ENCODE data around the gene SUPT3H. TPM values are rescaled to one million over a fixed set of nuclear protein-coding genes. Genes with fewer than 3 reads are reported as not detected.

SUPT3H gene
- total and polyA plus RNA-seq, 2 of the 8 experiments (the other 6 are each of a cell fraction or from before 2014, with no cell fraction given) = 18.8 to 23.0 TPM

GRCh38 chr6:45132658-45133294, 245.0 kb downstream of the SUPT3H start:
- no peak for DNase-seq (ENCODE audit: low read depth in 1 of 2, low spot score in 2 of 2)
- no peak overlapping the region for H3K4me2 ChIP-seq (ENCODE audit: insufficient read depth in 1 of 2, low read depth in 2 of 2, low read length in 2 of 2)
- H3K4me3 ChIP-seq (ENCODE audit: extremely low read depth in 1 of 4, insufficient read depth in 2 of 4, low read depth in 3 of 4, low read length in 4 of 4) = no peak overlapping the region
- H3K27ac ChIP-seq (ENCODE audit: low read depth, low read length) = no peak overlapping the region
- no peak overlapping the region for H2BK5ac ChIP-seq (ENCODE audit: low read depth, low read length)
- H3K79me1 ChIP-seq (ENCODE audit: low read depth, low read length) = peaks cover 6% of the 10 kb centered on the region
- peaks cover 0 to 1% (median 0%) of the 10 kb centered on the region in 4 experiments; a peak in 1 of 7 replicates for H3K27me3 ChIP-seq (replicated peaks in 1 of 4; ENCODE audit: control insufficient read depth in 3 of 4, extremely low read depth in 1 of 4, insufficient read depth in 3 of 4, low read length in 3 of 4)
- no peak overlapping the region for H3K14ac ChIP-seq (ENCODE audit: insufficient read length)
- no peak overlapping the region for H2BK20ac ChIP-seq (ENCODE audit: low read length)
- H2BK12ac ChIP-seq (ENCODE audit: low read depth, low read length) = no peak overlapping the region
- no peak overlapping the region for H4K5ac ChIP-seq (ENCODE audit: insufficient read length, low read depth, low read length)
- H2AK5ac ChIP-seq (ENCODE audit: low read depth, low read length) = no peak overlapping the region
- no peaks in the 10 kb centered on the region for H4K20me1 ChIP-seq (replicated peaks in 1 of 2; ENCODE audit: control insufficient read depth in 1 of 2, insufficient read depth in 2 of 2, low read length in 2 of 2)
- 87% methylated on average over 1 of the region's 1 CpG; no CpG with 5 or more reads in 1 of the 2 experiments for WGBS, 2 experiments (ENCODE audit: extremely low coverage in 1 of 2, insufficient coverage in 1 of 2, insufficient read length in 1 of 2, insufficient replicate concordance in 2 of 2, low coverage in 1 of 2, low lambda C conversion rate in 2 of 2, missing lambda C conversion rate in 1 of 2)
- no peak overlapping the region for H3K9ac ChIP-seq (replicated peaks in 1 of 4; ENCODE audit: extremely low read depth in 1 of 4, low read depth in 3 of 4, low read length in 3 of 4)
- no peak overlapping the region for H2BK120ac ChIP-seq (replicated peaks; ENCODE audit: low read depth, low read length)
- no peak overlapping the region for H4K91ac ChIP-seq (replicated peaks; ENCODE audit: insufficient read length, low read length)
- H3K4ac ChIP-seq (replicated peaks; ENCODE audit: insufficient read length, low read depth, low read length) = no peak overlapping the region
- ChIA-PET POLR2A (ENCODE audit: partially characterized antibody) (no interaction called here), CTCF (ENCODE audit: partially characterized antibody) (no interaction called here)
- H3K23ac ChIP-seq (ENCODE audit: insufficient read length) = no peak overlapping the region
- H3K4me1 ChIP-seq (replicated peaks in 1 of 4; ENCODE audit: control insufficient read depth in 3 of 4, insufficient read depth in 4 of 4, low read length in 3 of 4) = no peaks in the 10 kb centered on the region
- no peak for FAIRE-seq
- H3K79me2 ChIP-seq (ENCODE audit: control insufficient read depth in 1 of 2, insufficient read depth in 2 of 2, low read length in 2 of 2) = no peaks in the 10 kb centered on the region
- no peaks in the 10 kb centered on the region for H3K23me2 ChIP-seq (ENCODE audit: low read depth, low read length)
- no peak overlapping the region for H2BK15ac ChIP-seq (ENCODE audit: low read length)
- H2AFZ ChIP-seq (ENCODE audit: low read length) = no peak overlapping the region
- no peak overlapping the region for H3K18ac ChIP-seq (ENCODE audit: extremely low read depth, low read length)
- H4K8ac ChIP-seq (ENCODE audit: extremely low read depth, insufficient read depth, low read length) = no peak overlapping the region
- no peaks in the 10 kb centered on the region for H3K9me3 ChIP-seq (ENCODE audit: insufficient read depth in 2 of 2, low read depth in 1 of 2, low read length in 1 of 2)
- no peaks in the 10 kb centered on the region for H3K36me3 ChIP-seq (ENCODE audit: control insufficient read depth in 2 of 4, insufficient read depth in 4 of 4, low read length in 3 of 4)
- no peak overlapping the region for H3K56ac ChIP-seq (replicated peaks; ENCODE audit: insufficient read length, low read depth, low read length)
- no peak for TF ChIP-seq CBX5 (IDR thresholded peaks at IDR 0.05; ENCODE audit: low read depth, low read length)
